ENCODE results near the gene TRMO.

TRMO gene

DNA sequence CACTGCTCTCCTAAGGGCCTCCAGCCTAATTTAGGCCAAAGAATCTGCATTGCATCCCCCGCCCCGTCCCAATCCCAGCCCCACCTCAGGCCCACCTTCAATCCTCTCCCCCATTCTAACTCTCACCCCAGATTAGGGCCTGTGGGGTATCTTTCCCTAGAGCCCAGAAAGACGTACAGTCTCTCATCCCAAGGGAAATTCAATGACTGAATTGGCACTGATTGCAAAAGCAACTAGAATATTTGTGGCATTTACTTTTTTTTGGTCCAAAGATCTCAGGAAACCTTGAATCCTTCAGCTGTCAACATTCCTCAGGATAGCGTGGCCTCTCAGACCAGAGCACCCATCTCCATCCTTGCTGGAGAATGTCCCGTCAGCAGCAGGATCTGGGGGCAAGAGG lies 30.6 kb downstream of the TRMO start:
- H3K27me3 ChIP-seq (ENCODE audit: insufficient read depth, low read length, poor library complexity): no peaks in the 10 kb centered on the region
- H3K56ac ChIP-seq (ENCODE audit: low read length): no peak overlapping the region
- no peaks in the 10 kb centered on the region for H3K79me2 ChIP-seq (ENCODE audit: control insufficient read depth, insufficient read depth, low read length)
- H3K4me2 ChIP-seq (ENCODE audit: low read length): no peak overlapping the region
- H4K8ac ChIP-seq (ENCODE audit: low read depth, low read length): no peak overlapping the region
- H2BK15ac ChIP-seq (replicated peaks; ENCODE audit: low read depth): no peak overlapping the region
- no peak overlapping the region for H3K4ac ChIP-seq (ENCODE audit: low read depth, low read length)
- H3K23ac ChIP-seq (ENCODE audit: low read length): no peak overlapping the region
- no peaks in the 10 kb centered on the region for H3K79me1 ChIP-seq (ENCODE audit: low read length)
- no peak overlapping the region for H2AK5ac ChIP-seq (ENCODE audit: low read length)
- no peak overlapping the region for H3K4me3 ChIP-seq (ENCODE audit: low read length)
- H3K36me3 ChIP-seq (ENCODE audit: control insufficient read depth, insufficient read depth, low read length): no peaks in the 10 kb centered on the region
- H3K18ac ChIP-seq (ENCODE audit: low read length): no peak overlapping the region
- H2BK120ac ChIP-seq (ENCODE audit: low read depth, low read length): no peak overlapping the region
- no CpG with 5 or more reads among the region's 5 CpGs for WGBS (ENCODE audit: extremely low coverage, insufficient coverage, low lambda C conversion rate)
- no peak overlapping the region for H3K27ac ChIP-seq (ENCODE audit: low read depth, low read length)
- no peak overlapping the region for H3K9ac ChIP-seq (ENCODE audit: low read length)
- H4K5ac ChIP-seq (ENCODE audit: low read length): no peak overlapping the region
- DNase-seq: no peak
- H2BK5ac ChIP-seq (ENCODE audit: low read length): no peak overlapping the region
- H3K4me1 ChIP-seq (ENCODE audit: control insufficient read depth, low read depth, low read length): no peaks in the 10 kb centered on the region

DNA sequence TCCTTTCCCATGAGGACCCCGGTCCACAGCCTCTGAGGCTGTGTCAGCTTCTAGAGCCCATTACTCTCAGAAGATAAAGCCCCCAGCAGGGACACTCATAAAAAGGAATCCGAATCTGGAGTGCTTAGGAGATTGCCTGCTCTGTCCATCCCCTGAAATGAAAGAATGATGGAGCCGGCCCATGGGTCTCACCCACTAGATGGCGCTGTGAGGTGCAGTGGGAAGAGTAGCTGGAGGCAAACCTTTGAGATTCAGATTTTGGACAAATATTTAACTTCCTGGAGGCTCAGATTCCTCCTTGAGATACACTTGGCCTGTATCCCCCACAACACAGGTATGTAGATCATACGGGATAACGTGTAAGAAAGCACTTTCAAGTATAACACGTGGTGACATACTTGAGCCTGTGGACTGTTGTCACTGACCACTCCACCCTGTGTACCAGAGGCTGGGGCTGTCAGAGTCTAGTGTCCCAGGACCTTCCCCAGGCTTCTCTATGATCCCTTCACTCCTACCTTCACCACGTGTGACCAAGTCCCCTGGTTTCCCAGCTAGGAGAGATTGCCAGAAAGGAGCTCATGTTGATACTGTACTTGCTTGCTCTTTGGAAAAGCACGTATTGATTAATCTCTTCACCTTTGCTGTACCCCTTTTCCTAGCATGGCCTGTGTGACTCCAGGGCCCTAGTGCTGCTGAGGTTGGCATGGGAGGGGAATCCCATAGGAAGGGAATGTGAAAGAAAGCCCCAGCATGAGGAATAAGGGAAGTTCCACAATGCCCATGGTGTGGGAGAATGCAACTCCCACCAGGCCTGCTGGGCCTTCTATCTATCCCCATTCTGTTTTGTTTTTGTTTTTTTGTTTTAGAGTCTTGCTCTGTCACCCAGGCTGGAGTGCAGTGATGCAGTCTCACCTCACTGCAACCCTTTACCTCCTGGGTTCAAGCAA lies 32.1 kb downstream of the TRMO start:
- no peak overlapping the region for H3K9ac ChIP-seq (ENCODE audit: low read length)
- no peaks in the 10 kb centered on the region for H3K79me2 ChIP-seq (ENCODE audit: control insufficient read depth, insufficient read depth, low read length)
- DNase-seq: peak; percentile 51
- H2BK15ac ChIP-seq (replicated peaks; ENCODE audit: low read depth): no peak overlapping the region
- no peak overlapping the region for H3K4me3 ChIP-seq (ENCODE audit: low read length)
- H4K5ac ChIP-seq (ENCODE audit: low read length): no peak overlapping the region
- H3K79me1 ChIP-seq (ENCODE audit: low read length): no peaks in the 10 kb centered on the region
- no peaks in the 10 kb centered on the region for H3K4me1 ChIP-seq (ENCODE audit: control insufficient read depth, low read depth, low read length)
- no CpG with 5 or more reads among the region's 9 CpGs for WGBS (ENCODE audit: extremely low coverage, insufficient coverage, low lambda C conversion rate)
- no peak overlapping the region for H3K27ac ChIP-seq (ENCODE audit: low read depth, low read length)
- no peaks in the 10 kb centered on the region for H3K36me3 ChIP-seq (ENCODE audit: control insufficient read depth, insufficient read depth, low read length)
- H3K27me3 ChIP-seq (ENCODE audit: insufficient read depth, low read length, poor library complexity): no peaks in the 10 kb centered on the region
- H2BK5ac ChIP-seq (ENCODE audit: low read length): no peak overlapping the region
- no peak overlapping the region for H4K8ac ChIP-seq (ENCODE audit: low read depth, low read length)
- no peak overlapping the region for H3K18ac ChIP-seq (ENCODE audit: low read length)
- H2BK120ac ChIP-seq (ENCODE audit: low read depth, low read length): no peak overlapping the region
- no peak overlapping the region for H3K23ac ChIP-seq (ENCODE audit: low read length)
- H3K4me2 ChIP-seq (ENCODE audit: low read length): no peak overlapping the region
- H3K56ac ChIP-seq (ENCODE audit: low read length): no peak overlapping the region
- no peak overlapping the region for H2AK5ac ChIP-seq (ENCODE audit: low read length)
- no peak overlapping the region for H3K4ac ChIP-seq (ENCODE audit: low read depth, low read length)

DNA sequence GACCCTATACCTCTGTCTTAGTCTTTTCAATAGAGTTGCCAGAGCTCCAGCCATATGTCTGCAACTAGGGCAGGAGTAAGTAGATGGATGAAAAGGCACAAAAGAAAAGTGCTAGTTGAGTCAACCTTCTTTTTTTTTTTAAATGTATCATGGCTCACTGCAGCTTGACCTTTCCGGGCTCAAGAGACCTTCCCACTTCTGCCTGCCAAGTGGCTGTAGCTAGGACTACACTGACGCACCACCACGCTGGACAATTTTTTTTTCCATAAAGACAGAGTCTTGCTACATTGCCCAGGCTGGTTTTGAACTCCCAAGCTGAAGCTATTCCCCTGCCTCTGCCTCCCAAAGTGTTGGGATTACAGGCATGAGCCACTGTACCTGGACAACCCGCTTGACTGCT lies 42.0 kb downstream of the TRMO start:
- no peak overlapping the region for H2BK5ac ChIP-seq (ENCODE audit: low read length)
- no CpG with 5 or more reads among the region's 4 CpGs for WGBS (ENCODE audit: extremely low coverage, insufficient coverage, low lambda C conversion rate)
- H2AK5ac ChIP-seq (ENCODE audit: low read length): no peak overlapping the region
- H3K4ac ChIP-seq (ENCODE audit: low read depth, low read length): no peak overlapping the region
- H3K4me1 ChIP-seq (ENCODE audit: control insufficient read depth, low read depth, low read length): no peaks in the 10 kb centered on the region
- no peak overlapping the region for H2BK15ac ChIP-seq (replicated peaks; ENCODE audit: low read depth)
- no peaks in the 10 kb centered on the region for H3K79me1 ChIP-seq (ENCODE audit: low read length)
- H3K9ac ChIP-seq (ENCODE audit: low read length): no peak overlapping the region
- no peak overlapping the region for H3K27ac ChIP-seq (ENCODE audit: low read depth, low read length)
- no peak for DNase-seq
- no peaks in the 10 kb centered on the region for H3K79me2 ChIP-seq (ENCODE audit: control insufficient read depth, insufficient read depth, low read length)
- H3K4me3 ChIP-seq (ENCODE audit: low read length): no peak overlapping the region
- H4K8ac ChIP-seq (ENCODE audit: low read depth, low read length): no peak overlapping the region
- no peaks in the 10 kb centered on the region for H3K36me3 ChIP-seq (ENCODE audit: control insufficient read depth, insufficient read depth, low read length)
- no peak overlapping the region for H4K5ac ChIP-seq (ENCODE audit: low read length)
- no peak overlapping the region for H3K18ac ChIP-seq (ENCODE audit: low read length)
- H3K23ac ChIP-seq (ENCODE audit: low read length): no peak overlapping the region
- H3K27me3 ChIP-seq (ENCODE audit: insufficient read depth, low read length, poor library complexity): no peaks in the 10 kb centered on the region
- no peak overlapping the region for H2BK120ac ChIP-seq (ENCODE audit: low read depth, low read length)
- no peak overlapping the region for H3K4me2 ChIP-seq (ENCODE audit: low read length)
- H3K56ac ChIP-seq (ENCODE audit: low read length): no peak overlapping the region

DNA sequence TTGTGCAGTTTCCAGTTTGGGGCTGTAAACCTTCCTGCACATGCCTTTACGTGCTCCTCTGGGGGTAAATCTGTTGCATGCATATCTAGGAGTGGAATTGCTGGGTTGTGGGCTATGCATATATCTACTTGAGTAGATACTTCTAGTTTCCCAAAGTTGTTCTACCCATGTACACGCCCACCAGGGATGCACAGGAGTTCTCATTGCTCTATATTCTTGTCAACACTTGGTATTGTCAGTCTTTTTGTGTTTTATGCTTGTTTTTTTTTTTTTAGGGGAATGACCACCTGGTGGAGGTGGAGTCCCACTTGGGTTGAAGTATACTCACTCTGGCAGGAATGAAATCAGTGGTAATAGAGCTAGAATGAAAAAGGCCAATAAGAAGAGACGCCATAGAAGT lies 46.2 kb downstream of the TRMO start:
- no peak overlapping the region for H2AK5ac ChIP-seq (ENCODE audit: low read length)
- H3K79me2 ChIP-seq (ENCODE audit: control insufficient read depth, insufficient read depth, low read length): no peaks in the 10 kb centered on the region
- H4K8ac ChIP-seq (ENCODE audit: low read depth, low read length): no peak overlapping the region
- H4K5ac ChIP-seq (ENCODE audit: low read length): no peak overlapping the region
- H3K79me1 ChIP-seq (ENCODE audit: low read length): no peaks in the 10 kb centered on the region
- no CpG with 5 or more reads among the region's 3 CpGs for WGBS (ENCODE audit: extremely low coverage, insufficient coverage, low lambda C conversion rate)
- no peak overlapping the region for H3K27ac ChIP-seq (ENCODE audit: low read depth, low read length)
- H2BK120ac ChIP-seq (ENCODE audit: low read depth, low read length): no peak overlapping the region
- H3K4me1 ChIP-seq (ENCODE audit: control insufficient read depth, low read depth, low read length): no peaks in the 10 kb centered on the region
- H3K23ac ChIP-seq (ENCODE audit: low read length): no peak overlapping the region
- H3K36me3 ChIP-seq (ENCODE audit: control insufficient read depth, insufficient read depth, low read length): no peaks in the 10 kb centered on the region
- H2BK15ac ChIP-seq (replicated peaks; ENCODE audit: low read depth): no peak overlapping the region
- H3K4me3 ChIP-seq (ENCODE audit: low read length): no peak overlapping the region
- no peak overlapping the region for H3K4me2 ChIP-seq (ENCODE audit: low read length)
- no peak overlapping the region for H3K4ac ChIP-seq (ENCODE audit: low read depth, low read length)
- H2BK5ac ChIP-seq (ENCODE audit: low read length): no peak overlapping the region
- H3K18ac ChIP-seq (ENCODE audit: low read length): no peak overlapping the region
- H3K56ac ChIP-seq (ENCODE audit: low read length): no peak overlapping the region
- no peak overlapping the region for H3K9ac ChIP-seq (ENCODE audit: low read length)
- H3K27me3 ChIP-seq (ENCODE audit: insufficient read depth, low read length, poor library complexity): no peaks in the 10 kb centered on the region
- DNase-seq: no peak

DNA sequence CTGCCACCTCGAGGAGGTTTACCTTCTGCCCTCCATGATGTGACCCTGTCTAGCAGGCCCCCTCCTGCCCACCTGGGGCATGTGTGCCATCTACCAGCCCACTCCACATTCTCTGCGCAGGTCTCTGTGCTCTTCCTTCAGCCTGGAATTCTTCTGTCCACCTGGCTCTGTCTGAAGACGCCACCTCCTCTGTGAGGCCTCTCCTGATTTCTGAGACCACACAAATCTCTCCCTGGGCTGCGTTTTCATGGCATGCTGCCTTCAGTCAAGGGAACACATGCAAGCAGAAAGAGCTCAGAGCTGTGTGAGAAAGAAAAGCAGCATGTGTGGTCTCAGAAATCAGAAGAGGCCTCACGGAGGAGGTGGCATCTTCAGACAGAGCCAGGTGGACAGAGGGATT lies 47.2 kb downstream of the TRMO start:
- no CpG with 5 or more reads among the region's 5 CpGs for WGBS (ENCODE audit: extremely low coverage, insufficient coverage, low lambda C conversion rate)
- no peak overlapping the region for H2BK15ac ChIP-seq (replicated peaks; ENCODE audit: low read depth)
- no peaks in the 10 kb centered on the region for H3K79me1 ChIP-seq (ENCODE audit: low read length)
- H3K56ac ChIP-seq (ENCODE audit: low read length): no peak overlapping the region
- H2BK5ac ChIP-seq (ENCODE audit: low read length): no peak overlapping the region
- H3K23ac ChIP-seq (ENCODE audit: low read length): no peak overlapping the region
- H3K36me3 ChIP-seq (ENCODE audit: control insufficient read depth, insufficient read depth, low read length): no peaks in the 10 kb centered on the region
- no peak overlapping the region for H3K4ac ChIP-seq (ENCODE audit: low read depth, low read length)
- no peak overlapping the region for H3K4me2 ChIP-seq (ENCODE audit: low read length)
- H3K79me2 ChIP-seq (ENCODE audit: control insufficient read depth, insufficient read depth, low read length): no peaks in the 10 kb centered on the region
- H3K27me3 ChIP-seq (ENCODE audit: insufficient read depth, low read length, poor library complexity): no peaks in the 10 kb centered on the region
- H2AK5ac ChIP-seq (ENCODE audit: low read length): no peak overlapping the region
- H4K5ac ChIP-seq (ENCODE audit: low read length): no peak overlapping the region
- H4K8ac ChIP-seq (ENCODE audit: low read depth, low read length): no peak overlapping the region
- H3K27ac ChIP-seq (ENCODE audit: low read depth, low read length): no peak overlapping the region
- no peaks in the 10 kb centered on the region for H3K4me1 ChIP-seq (ENCODE audit: control insufficient read depth, low read depth, low read length)
- no peak overlapping the region for H3K18ac ChIP-seq (ENCODE audit: low read length)
- no peak overlapping the region for H2BK120ac ChIP-seq (ENCODE audit: low read depth, low read length)
- no peak for DNase-seq
- no peak overlapping the region for H3K9ac ChIP-seq (ENCODE audit: low read length)
- H3K4me3 ChIP-seq (ENCODE audit: low read length): no peak overlapping the region

DNA sequence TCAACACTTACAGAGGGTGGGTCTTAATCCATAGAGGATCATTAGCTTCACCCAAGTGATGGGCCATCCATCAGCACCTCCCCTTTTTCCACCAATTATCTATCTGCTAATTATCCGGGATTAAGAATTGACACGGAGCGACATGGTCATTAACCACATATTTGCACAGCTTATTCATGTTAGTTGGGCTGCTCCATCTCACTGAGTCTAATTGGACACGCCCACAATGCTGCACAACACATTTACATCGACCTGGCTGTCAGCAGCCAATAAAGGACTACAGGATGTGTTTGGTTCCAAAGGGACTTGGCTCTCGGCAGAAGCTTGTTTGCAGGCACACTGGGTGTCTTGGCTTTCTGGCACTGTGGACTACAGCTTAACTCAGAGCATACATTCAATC lies 47.7 kb downstream of the TRMO start:
- Histone ChIP-seq H3K79me2 (ENCODE audit: control insufficient read depth, insufficient read depth, low read length) (no peaks in the 10 kb centered on the region), H3K4me3 (ENCODE audit: low read length) (no peak overlapping the region), H2BK120ac (ENCODE audit: low read depth, low read length) (no peak overlapping the region), H4K5ac (ENCODE audit: low read length) (no peak overlapping the region), H3K36me3 (ENCODE audit: control insufficient read depth, insufficient read depth, low read length) (no peaks in the 10 kb centered on the region), H3K4ac (ENCODE audit: low read depth, low read length) (no peak overlapping the region), H3K79me1 (ENCODE audit: low read length) (no peaks in the 10 kb centered on the region), H3K4me2 (ENCODE audit: low read length) (no peak overlapping the region), H3K9ac (ENCODE audit: low read length) (no peak overlapping the region), H4K8ac (ENCODE audit: low read depth, low read length) (no peak overlapping the region), H3K27me3 (ENCODE audit: insufficient read depth, low read length, poor library complexity) (no peaks in the 10 kb centered on the region), H2BK15ac (replicated peaks; ENCODE audit: low read depth) (no peak overlapping the region), H3K4me1 (ENCODE audit: control insufficient read depth, low read depth, low read length) (no peaks in the 10 kb centered on the region), H2BK5ac (ENCODE audit: low read length) (no peak overlapping the region), H3K27ac (ENCODE audit: low read depth, low read length) (no peak overlapping the region), H3K23ac (ENCODE audit: low read length) (no peak overlapping the region), H3K18ac (ENCODE audit: low read length) (no peak overlapping the region), H2AK5ac (ENCODE audit: low read length) (no peak overlapping the region), H3K56ac (ENCODE audit: low read length) (no peak overlapping the region)
- no peak for DNase-seq
- WGBS (ENCODE audit: extremely low coverage, insufficient coverage, low lambda C conversion rate): no CpG with 5 or more reads among the region's 6 CpGs
